GM08714 (cell line): ENCODE results near the gene SCGB3A1.
A peak's percentile ranks its signal among the peaks of the same experiment; 100 is the strongest.

ENCODE experiments used
- H3K4me3 ChIP-seq: fragments of 200-500 bp; sonication (Bioruptor generic); 2 replicates; pipeline ENCODE4 v1.5.1; 2014; ENCODE audit warnings: mild to moderate bottlenecking, low read length, inconsistent platforms
- ZNF274 ChIP-seq: IDR thresholded peaks from 2 replicates; pipeline ENCODE4 v1.6.1; 2012; ENCODE audit warnings: mild to moderate bottlenecking, low read depth, low read length

SCGB3A1 gene

GRCh38 chr5:180594311-180595045 is 3.2 kb upstream of the SCGB3A1 start:
- TF ChIP-seq ZNF274: no peak
- no peak overlapping the region for H3K4me3 ChIP-seq

DNA sequence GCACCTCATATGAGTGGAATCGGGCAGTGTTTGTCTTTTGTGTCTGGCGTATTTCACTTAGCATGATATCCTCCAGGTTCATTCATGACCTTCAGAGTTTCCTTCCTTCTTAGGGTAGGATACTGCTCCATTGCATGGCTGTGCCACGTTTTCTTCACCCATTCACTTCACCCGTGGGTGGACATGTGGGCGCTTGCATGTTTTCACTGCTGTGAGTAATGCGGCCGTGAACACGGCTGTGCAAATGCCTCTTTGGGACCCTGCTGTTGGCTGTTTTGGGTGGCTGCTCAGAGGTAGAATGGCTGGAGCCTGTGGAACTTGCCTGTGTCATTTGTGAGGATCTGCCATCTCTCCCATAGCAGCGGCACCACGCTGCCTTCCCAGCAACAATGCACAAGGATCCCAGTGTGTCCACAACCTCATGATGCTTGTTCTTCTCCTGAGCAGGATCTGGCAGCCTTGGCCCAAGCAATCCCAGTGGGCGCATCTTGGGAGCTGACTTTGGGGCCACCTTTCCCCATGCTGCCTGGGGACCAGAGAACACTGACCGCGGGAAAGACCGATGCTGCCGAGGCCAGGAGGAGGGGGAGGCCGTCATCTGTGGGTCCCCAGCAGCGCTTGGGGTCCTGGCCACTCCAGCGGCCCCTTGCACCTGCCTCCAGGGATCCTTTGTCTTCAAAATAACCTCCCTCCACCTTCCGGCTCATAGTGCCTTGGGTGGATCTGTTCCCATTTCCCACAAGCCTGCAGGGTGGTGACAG is 2.3 kb upstream of the SCGB3A1 start:
- no peak overlapping the region for H3K4me3 ChIP-seq
- TF ChIP-seq ZNF274: no peak

DNA sequence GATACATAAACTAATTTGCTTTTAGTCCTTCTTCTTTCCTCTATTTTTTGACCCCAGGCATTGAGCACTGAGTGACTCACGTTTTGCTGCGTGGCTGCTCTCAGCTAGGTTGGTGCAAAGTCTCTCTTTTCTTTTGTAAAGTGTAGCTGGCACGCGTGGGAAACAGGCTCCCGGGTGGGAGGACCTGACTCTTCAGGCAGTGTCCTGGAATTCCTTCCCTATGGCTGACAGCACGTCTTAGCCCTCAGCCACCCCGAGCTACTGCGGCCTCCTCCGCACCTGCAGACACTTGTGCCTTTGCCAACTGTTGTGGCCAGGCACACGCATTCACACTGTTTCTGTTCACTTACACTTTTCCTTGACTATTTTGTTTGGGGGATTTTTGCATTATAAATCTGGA is 877 bp upstream of the SCGB3A1 start:
- no peak overlapping the region for H3K4me3 ChIP-seq
- no peak for TF ChIP-seq ZNF274

DNA sequence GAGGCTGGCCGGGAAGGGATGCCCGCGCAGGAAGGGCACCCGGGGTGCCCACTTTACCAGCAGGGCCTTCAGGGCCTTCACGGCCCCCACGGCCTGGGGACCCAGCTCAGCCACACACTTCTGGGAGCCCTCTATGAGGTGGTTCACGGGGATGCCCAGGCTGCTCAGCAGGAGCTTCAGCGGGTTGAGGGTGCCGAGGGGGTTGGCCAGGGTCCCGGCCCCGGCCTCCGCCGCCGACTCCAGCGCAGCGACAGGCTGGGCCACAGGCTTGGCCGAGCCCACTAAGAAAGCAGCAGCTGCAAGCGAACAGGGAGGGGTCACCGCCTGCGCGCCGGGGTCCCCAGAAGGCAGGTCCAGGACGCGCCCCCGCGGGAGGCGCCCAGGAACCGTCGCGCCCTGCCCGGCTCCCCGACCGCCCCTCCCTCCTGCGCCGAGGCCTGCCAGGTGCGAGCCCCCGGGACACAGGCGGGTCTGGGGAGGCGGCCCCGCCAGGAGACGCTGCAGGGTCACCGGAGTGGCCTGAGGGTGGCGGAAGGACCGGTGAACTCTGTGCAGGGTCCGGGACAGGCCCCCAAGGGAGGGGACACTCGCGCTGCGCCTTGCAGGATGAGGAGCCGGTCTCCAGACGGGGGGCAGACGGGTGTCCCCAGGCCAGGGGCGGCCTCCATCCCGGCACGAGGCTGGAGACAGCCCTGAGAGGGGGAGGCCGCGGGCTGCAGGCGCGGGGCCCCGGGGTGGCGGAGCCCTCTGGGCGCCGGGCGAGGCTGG is 572 bp downstream of the SCGB3A1 start:
- peak overlapping the region; percentile 6; the same call in 1 of the 2 replicates for H3K4me3 ChIP-seq
- no peak for TF ChIP-seq ZNF274

DNA sequence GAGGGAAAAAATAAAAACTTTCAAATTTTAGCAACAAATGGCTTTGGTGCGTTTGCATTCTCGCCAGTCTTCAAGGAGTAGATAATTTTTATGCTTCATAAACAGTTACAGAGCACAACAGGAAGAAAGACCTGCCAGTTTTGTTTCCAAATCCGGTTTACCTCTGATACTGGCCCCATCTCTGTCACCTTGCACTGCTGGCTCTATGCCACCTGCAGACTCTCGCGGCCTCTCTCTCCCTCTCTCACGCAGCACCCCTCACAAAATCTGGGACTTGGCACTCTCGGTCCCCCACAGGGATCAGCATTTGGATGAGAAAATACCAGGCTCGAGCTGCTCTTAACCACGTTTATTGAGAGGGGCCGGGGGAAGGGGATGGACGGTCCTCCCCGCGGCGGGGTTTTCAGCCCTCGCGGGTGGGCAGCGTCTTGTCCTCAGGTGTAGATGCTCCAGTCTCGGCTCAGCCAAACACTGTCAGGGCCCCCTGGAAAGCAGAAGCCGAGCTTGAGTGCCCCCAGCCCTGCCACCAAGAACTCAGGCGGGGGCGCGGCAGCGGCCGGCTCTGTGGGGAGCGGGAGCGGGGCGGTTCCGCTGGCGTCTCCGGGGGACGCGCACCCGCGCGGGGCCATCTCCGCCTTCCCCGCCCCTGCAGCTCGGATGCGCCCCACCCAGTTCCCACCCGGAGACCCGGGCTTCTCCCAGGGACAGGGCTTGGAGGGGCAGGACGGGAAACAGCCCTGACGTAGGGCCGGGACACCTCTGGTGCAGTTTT is 1.3 kb downstream of the SCGB3A1 start:
- no peak for TF ChIP-seq ZNF274
- peak overlapping the region; percentile 6; the same call in 1 of the 2 replicates for H3K4me3 ChIP-seq

- no peak for TF ChIP-seq ZNF274
- no peak overlapping the region for H3K4me3 ChIP-seq
Measured at GRCh38 chr5:180586870-180587269, 4.4 kb downstream of the SCGB3A1 start.

DNA sequence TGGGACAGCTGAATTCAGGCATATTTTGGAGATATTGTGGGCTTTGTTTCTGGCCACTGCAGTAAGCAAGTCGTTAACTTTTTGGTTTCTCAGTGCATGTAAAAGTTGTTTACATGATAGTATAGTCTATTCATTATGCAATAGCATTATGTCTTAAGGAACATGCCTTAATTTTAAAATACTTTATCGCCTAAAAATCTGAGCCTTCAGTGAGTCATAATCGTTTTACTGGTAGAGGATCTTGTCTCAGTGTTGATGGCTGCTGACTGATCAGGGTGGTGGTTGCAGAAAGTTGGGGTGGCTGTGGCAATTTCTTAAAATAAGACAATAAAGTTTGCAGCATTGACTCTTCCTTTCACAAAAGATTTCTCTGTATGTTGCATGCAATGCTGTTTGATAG is 5.1 kb downstream of the SCGB3A1 start:
- TF ChIP-seq ZNF274: no peak
- H3K4me3 ChIP-seq: no peak overlapping the region

DNA sequence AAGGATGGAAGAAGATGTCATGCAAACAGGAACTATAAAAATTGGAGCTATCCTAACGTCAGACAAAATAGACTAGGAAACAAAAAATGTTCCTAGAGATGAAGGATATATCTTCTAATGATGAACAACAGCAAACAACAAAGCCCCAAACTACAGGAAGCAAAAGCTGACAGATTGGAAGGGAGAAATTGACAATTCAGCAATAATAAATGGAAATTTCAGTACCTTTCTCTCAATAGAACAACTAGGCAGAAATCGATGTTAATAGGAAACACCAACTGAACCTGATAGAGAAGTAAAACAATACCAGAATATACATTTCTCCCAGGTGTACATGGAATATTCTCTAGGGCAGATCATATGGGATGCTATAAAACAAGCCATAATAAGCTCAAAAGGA is 7.6 kb downstream of the SCGB3A1 start:
- TF ChIP-seq ZNF274: no peak
- H3K4me3 ChIP-seq: no peak overlapping the region

DNA sequence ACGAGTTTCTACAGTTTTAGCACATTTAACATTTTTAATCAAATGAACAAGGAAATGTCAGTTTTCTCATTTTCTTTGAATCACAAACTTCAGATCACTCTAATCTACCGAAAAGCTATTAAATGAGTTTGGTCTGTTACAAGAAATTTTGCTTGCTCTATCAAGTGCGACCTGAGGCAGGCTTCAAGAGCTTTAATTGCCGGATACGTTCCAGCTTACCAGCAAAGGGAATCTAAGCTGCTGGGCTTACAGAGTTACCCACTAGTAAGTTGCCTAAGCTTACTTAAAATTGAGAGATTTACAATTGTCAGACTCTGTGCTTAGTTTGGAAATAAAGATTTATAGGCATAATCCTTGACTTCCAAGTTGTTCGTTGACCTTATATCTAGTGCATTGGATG is 10.6 kb downstream of the SCGB3A1 start:
- H3K4me3 ChIP-seq: no peak overlapping the region
- TF ChIP-seq ZNF274: no peak

DNA sequence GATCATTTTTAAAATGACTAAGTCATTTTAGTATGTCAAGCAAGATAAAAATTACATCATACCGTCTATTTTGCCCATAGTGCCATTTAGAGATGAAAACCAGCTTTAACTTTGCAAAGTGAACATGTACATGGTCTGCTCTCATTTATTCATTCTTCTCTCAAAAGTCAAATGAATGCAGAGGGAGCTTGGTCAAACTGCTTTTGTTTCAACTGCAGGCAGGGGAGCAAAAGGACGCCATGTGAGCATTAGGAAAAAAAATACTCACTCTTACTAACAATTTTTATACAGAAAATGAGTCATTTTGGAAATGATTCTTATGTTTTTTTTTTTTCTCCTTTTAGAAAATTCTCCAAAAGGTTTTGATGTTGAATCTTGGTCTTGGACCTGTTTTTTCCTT is 15.7 kb downstream of the SCGB3A1 start:
- H3K4me3 ChIP-seq: no peak overlapping the region
- TF ChIP-seq ZNF274: no peak

GRCh38 chr5:180568914-180569313 is 22.4 kb downstream of the SCGB3A1 start:
- TF ChIP-seq ZNF274: no peak
- no peak overlapping the region for H3K4me3 ChIP-seq

DNA sequence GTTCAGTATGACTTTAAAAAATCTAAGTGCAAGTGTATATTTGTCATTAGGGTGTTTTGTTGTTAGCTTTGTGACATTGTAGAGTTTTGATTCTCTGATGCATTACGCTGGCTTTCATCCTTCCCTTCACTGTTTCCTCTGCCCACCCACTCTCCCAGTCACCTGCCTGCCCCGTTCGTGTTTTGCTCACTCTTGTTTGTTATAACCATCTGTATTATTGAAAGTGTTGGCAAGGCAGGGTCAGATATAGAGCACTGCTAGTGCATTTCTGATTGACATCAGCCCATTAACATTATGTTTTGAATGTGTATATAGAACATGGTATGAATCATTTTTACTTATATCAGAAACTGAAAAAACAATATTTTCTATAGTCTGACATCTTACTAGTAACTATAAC is 27.3 kb downstream of the SCGB3A1 start:
- no peak for TF ChIP-seq ZNF274
- no peak overlapping the region for H3K4me3 ChIP-seq

DNA sequence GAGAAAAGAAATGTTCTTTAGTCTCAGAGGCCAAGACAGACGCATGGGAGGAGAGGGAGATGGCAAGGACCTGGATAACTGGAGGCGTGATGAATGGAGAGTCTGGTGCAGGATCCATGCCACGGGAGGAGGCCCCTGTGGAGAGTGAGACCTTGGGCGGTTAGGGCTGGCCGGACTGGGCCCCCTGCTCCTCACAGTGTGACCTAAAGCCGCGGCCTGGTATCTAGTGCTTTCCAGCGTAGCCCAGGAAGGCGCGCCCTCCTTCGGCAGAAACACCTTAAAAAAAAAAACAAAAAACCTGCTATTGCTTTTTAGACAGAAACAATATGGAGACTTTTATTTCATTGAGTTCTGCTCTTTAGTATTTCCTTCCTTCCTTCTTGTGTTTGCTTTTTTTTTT is 33.1 kb downstream of the SCGB3A1 start:
- no peak for TF ChIP-seq ZNF274
- H3K4me3 ChIP-seq: no peak overlapping the region
